ENCODE measurements around the gene CYB5A.

Gene CYB5A

GRCh38 chr18:74274700-74275099, 17.1 kb downstream of the CYB5A start:
- in situ Hi-C loops (cut with HindIII; ENCODE audit: low sequenced_read_pairs) = loop anchor here (25.0 kb wide), 1 partner anchor 112 kb away; no protein-coding TSS in a partner anchor
- no peak overlapping the region for H3K4me3 ChIP-seq (ENCODE audit: low read depth, low read length)
- TF ChIP-seq CTCF (IDR thresholded peaks at IDR 0.05; ENCODE audit: low read depth, low read length, missing control alignments) = no peak
- no peak for DNase-seq (ENCODE audit: low read depth)

- TF ChIP-seq CTCF (IDR thresholded peaks at IDR 0.05; ENCODE audit: low read depth, low read length, missing control alignments) = no peak
- no peak overlapping the region for H3K4me3 ChIP-seq (ENCODE audit: low read depth, low read length)
- in situ Hi-C loops (cut with HindIII; ENCODE audit: low sequenced_read_pairs) = loop anchor here (25.0 kb wide), 1 partner anchor 111 kb away; no protein-coding TSS in a partner anchor
- DNase-seq (ENCODE audit: low read depth) = no peak
Observed at GRCh38 chr18:74273394-74273793, 18.4 kb downstream of the CYB5A start.

- in situ Hi-C loops (cut with HindIII; ENCODE audit: low sequenced_read_pairs) = loop anchor here (25.0 kb wide), 1 partner anchor 109 kb away; no protein-coding TSS in a partner anchor
- TF ChIP-seq CTCF (IDR thresholded peaks at IDR 0.05; ENCODE audit: low read depth, low read length, missing control alignments) = no peak
- DNase-seq (ENCODE audit: low read depth) = no peak
- H3K4me3 ChIP-seq (ENCODE audit: low read depth, low read length) = no peak overlapping the region
Observed at GRCh38 chr18:74271635-74272034, 20.1 kb downstream of the CYB5A start.

GRCh38 chr18:74268933-74269620, 22.7 kb downstream of the CYB5A start:
- no peak for TF ChIP-seq CTCF (IDR thresholded peaks at IDR 0.05; ENCODE audit: low read depth, low read length, missing control alignments)
- no peak overlapping the region for H3K4me3 ChIP-seq (ENCODE audit: low read depth, low read length)
- no peak for DNase-seq (ENCODE audit: low read depth)
- in situ Hi-C loops (cut with HindIII; ENCODE audit: low sequenced_read_pairs) = loop anchor here (25.0 kb wide), 1 partner anchor 107 kb away; no protein-coding TSS in a partner anchor

GRCh38 chr18:74268175-74268574, 23.6 kb downstream of the CYB5A start:
- no peak overlapping the region for H3K4me3 ChIP-seq (ENCODE audit: low read depth, low read length)
- DNase-seq (ENCODE audit: low read depth) = no peak
- TF ChIP-seq CTCF (IDR thresholded peaks at IDR 0.05; ENCODE audit: low read depth, low read length, missing control alignments) = no peak
- in situ Hi-C loops (cut with HindIII; ENCODE audit: low sequenced_read_pairs) = loop anchor here (25.0 kb wide), 1 partner anchor 106 kb away; no protein-coding TSS in a partner anchor

GRCh38 chr18:74266161-74266560, 25.6 kb downstream of the CYB5A start:
- no peak overlapping the region for H3K4me3 ChIP-seq (ENCODE audit: low read depth, low read length)
- TF ChIP-seq CTCF (IDR thresholded peaks at IDR 0.05; ENCODE audit: low read depth, low read length, missing control alignments) = no peak
- in situ Hi-C loops (cut with HindIII; ENCODE audit: low sequenced_read_pairs) = loop anchor here (25.0 kb wide), 1 partner anchor 104 kb away; no protein-coding TSS in a partner anchor
- no peak for DNase-seq (ENCODE audit: low read depth)

Measured in astrocyte of the cerebellum (primary cell).